ENCODE results near the gene YBX3. TPM values are rescaled to one million over a fixed set of nuclear protein-coding genes. Genes with fewer than 3 reads are reported as not detected.

YBX3 gene
- total and polyA plus RNA-seq, 2 donors (not counting 1 experiment from before 2014, with no cell fraction given): 60.8 to 191 TPM

GRCh38 chr12:10715491-10715890 lies 7.6 kb downstream of the YBX3 start:
- Histone ChIP-seq H4K20me1 (ENCODE audit: control insufficient read depth, insufficient read depth, low read length, poor library complexity, severe bottlenecking) (no peaks in the 10 kb centered on the region), H3K79me2 (ENCODE audit: control insufficient read depth, insufficient read depth, low read length) (peaks cover 5% of the 10 kb centered on the region), H3K4me1 (ENCODE audit: control insufficient read depth in 2 of 2, insufficient read depth in 2 of 2, low read length in 2 of 2) (peaks cover 3 to 4% of the 10 kb centered on the region in 2 donors), H3K9ac (ENCODE audit: low read length) (no peak overlapping the region), H3K9me3 (ENCODE audit: control extremely low read depth in 1 of 3, control insufficient read depth in 2 of 3, insufficient read depth in 1 of 3, low read length in 2 of 3) (no peaks in the 10 kb centered on the region), H3K27me3 (replicated peaks in 1 of 4; ENCODE audit: control extremely low read depth in 1 of 4, control insufficient read depth in 3 of 4, insufficient read depth in 4 of 4, low read length in 3 of 4) (no peaks in the 10 kb centered on the region), H3K36me3 (replicated peaks in 1 of 2; ENCODE audit: control extremely low read depth in 1 of 2, control insufficient read depth in 1 of 2, extremely low read depth in 1 of 2, insufficient read depth in 2 of 2, low read length in 1 of 2) (peaks cover 15 to 28% of the 10 kb centered on the region in 2 experiments), H2AFZ (ENCODE audit: insufficient read depth, low read depth, low read length, poor library complexity, severe bottlenecking) (no peak overlapping the region), H3K4me2 (replicated peaks; ENCODE audit: low read depth, low read length, poor library complexity, severe bottlenecking) (no peak overlapping the region), H3K27ac (ENCODE audit: low read length in 2 of 2) (no peak overlapping the region), H3K4me3 (ENCODE audit: control extremely low read depth in 1 of 5, extremely low read depth in 1 of 5, insufficient read depth in 1 of 5, low read depth in 2 of 5, low read length in 4 of 5) (no peak overlapping the region)
- Mint-ChIP-seq H3K4me3 (no peak overlapping the region), H3K9me3 (ENCODE audit: insufficient read depth) (no peaks in the 10 kb centered on the region), H3K27me3 (no peaks in the 10 kb centered on the region), H3K27ac (no peak overlapping the region), H3K4me1 (peaks cover 5% of the 10 kb centered on the region)
- POLR2A ChIA-PET: no interaction called here
- DNase-seq (no peak), ATAC-seq (ENCODE audit: low read depth) (no peak)
- 80% methylated on average over 2 of the region's 6 CpGs for WGBS (ENCODE audit: insufficient coverage)
- intact Hi-C loops (cut with micrococcal nuclease): no loop called here
- TF ChIP-seq CTCF (IDR thresholded peaks at IDR 0.05) (no peak), EZH2 (IDR thresholded peaks at IDR 0.05; ENCODE audit: borderline replicate concordance, insufficient read depth, low read depth, low read length, poor library complexity, severe bottlenecking) (no peak)
- CTCF ChIA-PET: no interaction called here

- WGBS (ENCODE audit: insufficient coverage): 96% methylated on average over 4 of the region's 16 CpGs
- H3K36me3 ChIP-seq (replicated peaks in 1 of 2; ENCODE audit: control extremely low read depth in 1 of 2, control insufficient read depth in 1 of 2, extremely low read depth in 1 of 2, insufficient read depth in 2 of 2, low read length in 1 of 2): peaks cover 28 to 30% of the 10 kb centered on the region in 2 experiments
- peaks cover 11 to 16% of the 10 kb centered on the region in 2 donors for H3K4me1 ChIP-seq (ENCODE audit: control insufficient read depth in 2 of 2, insufficient read depth in 2 of 2, low read length in 2 of 2)
- Mint-ChIP-seq H3K4me1 (peaks cover 15% of the 10 kb centered on the region), H3K27ac (no peak overlapping the region), H3K9me3 (ENCODE audit: insufficient read depth) (no peaks in the 10 kb centered on the region), H3K4me3 (no peak overlapping the region), H3K27me3 (no peaks in the 10 kb centered on the region)
- no peaks in the 10 kb centered on the region for H3K79me2 ChIP-seq (ENCODE audit: control insufficient read depth, insufficient read depth, low read length)
- no peak overlapping the region for H3K9ac ChIP-seq (ENCODE audit: low read length)
- H3K4me2 ChIP-seq (replicated peaks; ENCODE audit: low read depth, low read length, poor library complexity, severe bottlenecking): no peak overlapping the region
- intact Hi-C loops (cut with micrococcal nuclease): loop anchor here (1.0 kb wide), 1 partner anchor 11 kb away; no protein-coding TSS in a partner anchor
- CTCF ChIA-PET: no interaction called here
- no peaks in the 10 kb centered on the region for H3K27me3 ChIP-seq (replicated peaks in 1 of 4; ENCODE audit: control extremely low read depth in 1 of 4, control insufficient read depth in 3 of 4, insufficient read depth in 4 of 4, low read length in 3 of 4)
- no peaks in the 10 kb centered on the region for H3K9me3 ChIP-seq (ENCODE audit: control extremely low read depth in 1 of 3, control insufficient read depth in 2 of 3, insufficient read depth in 1 of 3, low read length in 2 of 3)
- TF ChIP-seq EZH2 (IDR thresholded peaks at IDR 0.05; ENCODE audit: borderline replicate concordance, insufficient read depth, low read depth, low read length, poor library complexity, severe bottlenecking): no peak
- TF ChIP-seq CTCF (IDR thresholded peaks at IDR 0.05): no peak
- ATAC-seq (ENCODE audit: low read depth) (no peak), DNase-seq (no peak)
- H2AFZ ChIP-seq (ENCODE audit: insufficient read depth, low read depth, low read length, poor library complexity, severe bottlenecking): no peak overlapping the region
- H3K4me3 ChIP-seq (ENCODE audit: control extremely low read depth in 1 of 5, extremely low read depth in 1 of 5, insufficient read depth in 1 of 5, low read depth in 2 of 5, low read length in 4 of 5): no peak overlapping the region
- POLR2A ChIA-PET: no interaction called here
- H3K27ac ChIP-seq (ENCODE audit: low read length in 2 of 2): peak overlapping the region; percentile 19 to 63
- H4K20me1 ChIP-seq (ENCODE audit: control insufficient read depth, insufficient read depth, low read length, poor library complexity, severe bottlenecking): no peaks in the 10 kb centered on the region
These were observed 13.3 kb downstream of the YBX3 start for GRCh38 chr12:10709808-10710207.
